Esophagus squamous epithelium (tissue), 5 donors: ENCODE results near the gene NOL4. TPM values are rescaled to one million over a fixed set of nuclear protein-coding genes. Genes with fewer than 3 reads are reported as not detected.

Experiments
- DNase-seq: peaks from one replicate; lab custom pipeline; 2025; lab: John Stamatoyannopoulos, UW
- H3K27ac ChIP-seq, 4 donors: fragments of 200-600 bp; sonication (generic); one replicate each; pipeline ENCODE4 v1.5.1; 2016 to 2019; ENCODE audit warnings: mild to moderate bottlenecking in 1 of 4
- H3K27me3 ChIP-seq, 4 donors: fragments of 200-600 bp; sonication (generic); 1 replicate in 3 of 4; 2 replicates in 1 of 4; pipeline versions ENCODE4 v1.5.1 to v1.6.0; 2017 to 2021; ENCODE audit warnings: antibody characterized with exemption in 1 of 4
- H3K36me3 ChIP-seq, 3 donors: fragments of 200-600 bp; sonication (generic); one replicate each; pipeline ENCODE4 v1.5.1; 2016 to 2019
- H3K4me1 ChIP-seq, 3 donors: fragments of 200-600 bp; sonication (generic); one replicate each; pipeline ENCODE4 v1.5.1; 2017 to 2019
- H3K4me3 ChIP-seq, 4 donors: fragments of 200-600 bp; sonication (generic); 1 replicate in 3 of 4; 2 replicates in 1 of 4; pipeline ENCODE4 v1.5.1; 2016 to 2019; ENCODE audit warnings: mild to moderate bottlenecking in 2 of 4, moderate library complexity in 1 of 4
- H3K9me3 ChIP-seq, 3 donors: fragments of 200-600 bp; sonication (generic); one replicate each; pipeline ENCODE4 v1.5.1; 2016 to 2019
- CTCF ChIP-seq, 6 experiments: fragments of 450-650 bp in 4 of 6; fragments of 200-600 bp in 2 of 6; sonication (generic) in 2 of 6; IDR thresholded peaks; one replicate each; pipeline ENCODE4 v1.5.1; 2016 to 2019; ENCODE audit warnings: antibody characterized with exemption in 6 of 6, mild to moderate bottlenecking in 4 of 6, moderate library complexity in 4 of 6
- POLR2A ChIP-seq, 4 donors: fragments of 450-650 bp; IDR thresholded peaks; one replicate each; pipeline ENCODE4 v1.6.1; 2017; ENCODE audit warnings: antibody characterized with exemption in 4 of 4, mild to moderate bottlenecking in 4 of 4, moderate library complexity in 3 of 4
- WGBS, 2 donors: methylation state at CpG; one replicate each; pipeline ENCODE4 v1.1.5; 2018; 5-methylcytosine and 5-hydroxymethylcytosine counted together
- intact Hi-C: fragments of 100-400 bp; cut with DNase I; formaldehyde crosslinking; loops from one replicate; pipeline ENCODE4 v1.15.0; 2022
- total RNA-seq, 4 donors: library from RNA; depleted of rRNA; stranded (reverse); fragments of >200 nt; gene quantifications; one replicate each; pipeline ENCODE4 v1.1.0, GENCODE V29; 2016
- donor health status: DM: yes; HTN: yes; CAD: no.

NOL4 gene
- total RNA-seq, 4 donors from 2014 or later = not detected

- no peaks in the 10 kb centered on the region for H3K36me3 ChIP-seq
- no peak for DNase-seq
- H3K27me3 ChIP-seq = peaks cover 5 to 61% (median 15%) of the 10 kb centered on the region in 4 donors
- no peak overlapping the region for H3K27ac ChIP-seq
- 88 to 93% methylated on average over 10 of the region's 10 CpGs for WGBS, 2 donors
- TF ChIP-seq POLR2A (IDR thresholded peaks at IDR 0.05) (no peak), CTCF (IDR thresholded peaks at IDR 0.05) (no peak)
- intact Hi-C loops = no loop called here
- peaks cover 14 to 31% (median 26%) of the 10 kb centered on the region in 3 donors for H3K4me1 ChIP-seq
- no peak overlapping the region for H3K4me3 ChIP-seq
- no peaks in the 10 kb centered on the region for H3K9me3 ChIP-seq
These were observed 5.1 kb downstream of the NOL4 start for GRCh38 chr18:34219651-34220050.

DNA sequence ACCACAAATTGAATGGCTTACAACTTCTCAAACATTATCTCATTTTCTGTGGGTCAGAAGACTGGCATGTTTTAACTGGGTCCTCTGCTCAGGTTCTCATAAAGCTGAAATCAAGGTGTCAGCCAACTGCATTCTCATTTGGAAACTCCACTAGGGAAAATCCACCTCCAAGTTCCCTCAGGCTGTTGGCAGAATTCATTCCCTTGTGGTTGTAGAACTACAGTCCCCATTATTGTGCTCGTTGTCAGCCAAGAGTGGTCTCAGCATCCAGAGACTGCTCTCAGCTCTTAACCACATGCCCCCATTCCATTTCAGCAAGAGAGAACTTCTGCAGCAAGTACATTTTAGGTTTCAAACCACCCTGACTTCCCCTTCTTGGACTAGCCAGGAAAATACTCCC lies 12.2 kb downstream of the NOL4 start:
- Histone ChIP-seq H3K4me3 (no peak overlapping the region), H3K36me3 (no peaks in the 10 kb centered on the region), H3K27ac (no peak overlapping the region), H3K4me1 (no peaks in the 10 kb centered on the region), H3K27me3 (no peaks in the 10 kb centered on the region), H3K9me3 (no peaks in the 10 kb centered on the region)
- WGBS, 2 donors = 20 to 33% methylated on average over 1 of the region's 1 CpG
- TF ChIP-seq POLR2A (IDR thresholded peaks at IDR 0.05) = no peak
- no peak for TF ChIP-seq CTCF (IDR thresholded peaks at IDR 0.05)
- DNase-seq = no peak
- intact Hi-C loops = no loop called here

GRCh38 chr18:34207344-34207851 lies 17.3 kb downstream of the NOL4 start:
- intact Hi-C loops = no loop called here
- Histone ChIP-seq H3K27me3 (no peaks in the 10 kb centered on the region), H3K36me3 (no peaks in the 10 kb centered on the region)

DNA sequence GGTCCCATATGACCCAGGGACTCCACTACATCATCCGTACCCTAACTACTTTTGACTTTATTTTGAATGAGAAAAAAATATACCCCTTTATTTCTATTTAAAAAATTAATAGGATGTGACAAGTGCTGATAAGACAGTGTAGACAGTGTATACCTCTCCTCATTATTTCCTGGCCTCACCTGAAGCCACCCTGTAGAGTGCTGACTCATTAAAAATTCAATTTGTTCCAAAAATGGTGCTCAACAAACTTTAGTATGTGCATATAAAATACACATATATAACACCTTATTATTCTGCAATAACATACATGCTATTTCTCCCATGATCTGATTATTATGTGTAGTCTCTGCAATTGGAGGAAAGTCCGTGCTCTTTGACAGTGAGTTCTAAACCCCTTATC lies 20.8 kb downstream of the NOL4 start:
- intact Hi-C loops = no loop called here
- Histone ChIP-seq H3K9me3 (no peaks in the 10 kb centered on the region), H3K4me3 (no peak overlapping the region), H3K27me3 (no peaks in the 10 kb centered on the region), H3K4me1 (no peaks in the 10 kb centered on the region), H3K36me3 (no peaks in the 10 kb centered on the region), H3K27ac (no peak overlapping the region)
- TF ChIP-seq CTCF (IDR thresholded peaks at IDR 0.05) = no peak
- TF ChIP-seq POLR2A (IDR thresholded peaks at IDR 0.05) = no peak
- no peak for DNase-seq
- WGBS, 2 donors = 64 to 72% methylated on average over 2 of the region's 2 CpGs

More at GRCh38 chr18:34207344-34207851, 17.3 kb downstream of the NOL4 start:
- DNase-seq = no peak
- no peaks in the 10 kb centered on the region for H3K4me1 ChIP-seq
- H3K27ac ChIP-seq = no peak overlapping the region
- TF ChIP-seq POLR2A (IDR thresholded peaks at IDR 0.05) = no peak
- TF ChIP-seq CTCF (IDR thresholded peaks at IDR 0.05) = no peak
- H3K9me3 ChIP-seq = no peaks in the 10 kb centered on the region
- H3K4me3 ChIP-seq = no peak overlapping the region

DNA sequence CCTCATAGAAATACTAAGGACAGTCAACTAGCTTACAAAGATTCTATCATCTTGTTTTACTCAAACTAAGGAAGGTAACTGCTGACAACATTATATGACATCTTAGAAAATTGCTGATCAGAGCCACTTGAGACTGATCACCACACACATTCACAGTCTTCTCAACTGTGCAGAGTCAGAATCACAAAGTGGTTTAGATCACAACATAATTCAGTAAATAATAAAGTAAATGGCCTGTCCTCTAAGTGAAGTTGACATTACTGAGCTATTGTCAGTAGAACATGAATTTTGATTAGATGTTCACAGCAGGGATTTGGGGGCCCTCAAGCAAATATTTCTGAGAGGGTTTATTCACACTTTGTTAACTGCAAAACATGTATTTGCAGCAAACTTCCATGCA lies 28.5 kb downstream of the NOL4 start:
- no peak for DNase-seq
- Histone ChIP-seq H3K9me3 (no peaks in the 10 kb centered on the region), H3K4me1 (no peaks in the 10 kb centered on the region), H3K27me3 (no peaks in the 10 kb centered on the region), H3K4me3 (no peak overlapping the region), H3K36me3 (no peaks in the 10 kb centered on the region), H3K27ac (no peak overlapping the region)
- intact Hi-C loops = no loop called here
- TF ChIP-seq POLR2A (IDR thresholded peaks at IDR 0.05) = no peak
- TF ChIP-seq CTCF (IDR thresholded peaks at IDR 0.05) = no peak
